ENCODE data around the gene ZNF322. TPM values are rescaled to one million over a fixed set of nuclear protein-coding genes. Genes with fewer than 3 reads are reported as not detected.

ZNF322 gene
- total RNA-seq, 1 experiment from 2014 or later = 39.1 TPM

GRCh38 chr6:26627843-26628242 is 31.7 kb downstream of the ZNF322 start:
- Histone ChIP-seq H2BK15ac (ENCODE audit: low read depth, low read length) (no peak overlapping the region), H3K18ac (ENCODE audit: insufficient read length, low read depth, low read length) (no peak overlapping the region), H3K14ac (ENCODE audit: insufficient read depth, low read length) (no peak overlapping the region), H2AFZ (ENCODE audit: low read length) (no peak overlapping the region), H3K9me3 (ENCODE audit: control insufficient read depth, low read depth, low read length) (no peaks in the 10 kb centered on the region), H4K8ac (replicated peaks; ENCODE audit: insufficient read length, low read depth, low read length) (no peak overlapping the region), H2BK120ac (ENCODE audit: low read depth, low read length, poor library complexity, severe bottlenecking) (no peak overlapping the region), H3K79me1 (ENCODE audit: insufficient read depth, low read depth, low read length, poor library complexity, severe bottlenecking) (no peaks in the 10 kb centered on the region), H3K27ac (ENCODE audit: insufficient read length, low read depth, low read length) (no peak overlapping the region), H3K23me2 (ENCODE audit: insufficient read length, low read depth, low read length, poor library complexity, severe bottlenecking) (no peaks in the 10 kb centered on the region), H3K56ac (ENCODE audit: insufficient read length, low read depth, low read length) (no peak overlapping the region), H3K23ac (ENCODE audit: insufficient read length, low read depth, low read length) (no peak overlapping the region), H3K4ac (ENCODE audit: low read depth, low read length) (no peak overlapping the region), H4K5ac (ENCODE audit: insufficient read length, low read depth, low read length) (no peak overlapping the region), H3K27me3 (ENCODE audit: insufficient read depth, low read length) (no peaks in the 10 kb centered on the region), H4K20me1 (ENCODE audit: control insufficient read depth, insufficient read depth, insufficient read length) (no peaks in the 10 kb centered on the region), H2BK12ac (ENCODE audit: insufficient read length, low read depth, low read length) (no peak overlapping the region), H3K4me1 (ENCODE audit: insufficient read depth, low read length) (no peaks in the 10 kb centered on the region), H2AK5ac (ENCODE audit: insufficient read length, low read length) (no peak overlapping the region), H3K79me2 (ENCODE audit: insufficient read depth, low read length) (no peaks in the 10 kb centered on the region), H2BK5ac (ENCODE audit: insufficient read length, low read length) (no peak overlapping the region), H3K4me2 (ENCODE audit: insufficient read depth, insufficient read length, low read length) (no peak overlapping the region), H3T11ph (ENCODE audit: low read length) (no peak overlapping the region), H4K91ac (ENCODE audit: insufficient read length, low read depth, low read length) (no peak overlapping the region), H2BK20ac (ENCODE audit: low read depth, low read length, poor library complexity, severe bottlenecking) (no peak overlapping the region), H3K9ac (ENCODE audit: extremely low read depth, insufficient read length, low read length) (no peak overlapping the region)
- no peak for TF ChIP-seq CTCF (conservative IDR thresholded peaks at IDR 0.05)
- WGBS (ENCODE audit: extremely low coverage, insufficient read length, low lambda C conversion rate) = no CpG with 5 or more reads among the region's 7 CpGs
- peaks cover 0 to 2% (median 0%) of the 10 kb centered on the region in 3 experiments; a peak in 1 of 7 replicates for H3K36me3 Mint-ChIP-seq (ENCODE audit: insufficient read depth in 1 of 3, low read depth in 3 of 3)
- DNase-seq = no peak
- no peaks in the 10 kb centered on the region for H3K27me3 Mint-ChIP-seq (ENCODE audit: low read depth)
- no peak overlapping the region for H3K27ac Mint-ChIP-seq
- H3K4me3 Mint-ChIP-seq = no peak overlapping the region
- H3K9me3 Mint-ChIP-seq = peaks cover 14 to 18% of the 10 kb centered on the region in 2 experiments
- H3K4me1 Mint-ChIP-seq = no peaks in the 10 kb centered on the region
